ENCODE measurements around the gene NDUFS7. TPM values are rescaled to one million over a fixed set of nuclear protein-coding genes. Genes with fewer than 3 reads are reported as not detected.

NDUFS7 gene
- total and polyA plus RNA-seq, 8 donors = 31.6 to 217 (median 117) TPM

DNA sequence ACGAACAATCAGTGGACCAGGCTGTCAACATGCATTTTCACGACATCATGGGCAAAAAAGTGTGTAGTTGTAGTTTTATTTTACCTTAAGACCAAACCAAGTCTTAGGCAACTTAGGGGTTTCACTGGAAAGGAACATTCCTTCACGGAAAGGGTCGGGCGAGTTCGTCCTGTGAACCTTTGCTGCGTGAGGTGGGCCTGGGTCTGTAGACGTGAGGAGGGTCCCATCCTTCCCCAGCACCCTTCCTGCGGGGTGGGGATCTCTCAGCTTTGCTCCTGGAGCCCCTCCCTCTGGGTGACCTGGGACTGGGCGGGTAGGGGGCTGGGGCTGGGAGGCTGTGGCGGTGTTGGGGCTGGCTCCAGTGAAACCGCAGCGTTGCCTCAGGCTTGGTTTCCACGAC, 42.2 kb downstream of the NDUFS7 start:
- TF ChIP-seq POLR2AphosphoS5 (IDR thresholded peaks at IDR 0.05) (no peak), POLR2A (IDR thresholded peaks at IDR 0.05) (no peak), EP300 (IDR thresholded peaks at IDR 0.05) (no peak)
- TF ChIP-seq, protein P1, sequence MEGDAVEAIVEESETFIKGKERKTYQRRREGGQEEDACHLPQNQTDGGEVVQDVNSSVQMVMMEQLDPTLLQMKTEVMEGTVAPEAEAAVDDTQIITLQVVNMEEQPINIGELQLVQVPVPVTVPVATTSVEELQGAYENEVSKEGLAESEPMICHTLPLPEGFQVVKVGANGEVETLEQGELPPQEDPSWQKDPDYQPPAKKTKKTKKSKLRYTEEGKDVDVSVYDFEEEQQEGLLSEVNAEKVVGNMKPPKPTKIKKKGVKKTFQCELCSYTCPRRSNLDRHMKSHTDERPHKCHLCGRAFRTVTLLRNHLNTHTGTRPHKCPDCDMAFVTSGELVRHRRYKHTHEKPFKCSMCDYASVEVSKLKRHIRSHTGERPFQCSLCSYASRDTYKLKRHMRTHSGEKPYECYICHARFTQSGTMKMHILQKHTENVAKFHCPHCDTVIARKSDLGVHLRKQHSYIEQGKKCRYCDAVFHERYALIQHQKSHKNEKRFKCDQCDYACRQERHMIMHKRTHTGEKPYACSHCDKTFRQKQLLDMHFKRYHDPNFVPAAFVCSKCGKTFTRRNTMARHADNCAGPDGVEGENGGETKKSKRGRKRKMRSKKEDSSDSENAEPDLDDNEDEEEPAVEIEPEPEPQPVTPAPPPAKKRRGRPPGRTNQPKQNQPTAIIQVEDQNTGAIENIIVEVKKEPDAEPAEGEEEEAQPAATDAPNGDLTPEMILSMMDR (IDR thresholded peaks at IDR 0.05) = no peak
- Histone ChIP-seq H3K4me1 (peaks cover 12 to 30% (median 15%) of the 10 kb centered on the region in 4 donors), H3K9me3 (no peaks in the 10 kb centered on the region), H3K36me3 (peaks cover 70 to 100% (median 100%) of the 10 kb centered on the region in 4 donors), H3K27ac (no peak overlapping the region), H3K4me3 (no peak overlapping the region), H3K27me3 (no peaks in the 10 kb centered on the region)
- intact Hi-C loops (cut with DNase I; ENCODE audit: low total_unique reads) = no loop called here
- DNase-seq = no peak
- 87 to 95% (median 94%) methylated on average over 13 to 14 of the region's 14 CpGs for WGBS, 5 donors

DNA sequence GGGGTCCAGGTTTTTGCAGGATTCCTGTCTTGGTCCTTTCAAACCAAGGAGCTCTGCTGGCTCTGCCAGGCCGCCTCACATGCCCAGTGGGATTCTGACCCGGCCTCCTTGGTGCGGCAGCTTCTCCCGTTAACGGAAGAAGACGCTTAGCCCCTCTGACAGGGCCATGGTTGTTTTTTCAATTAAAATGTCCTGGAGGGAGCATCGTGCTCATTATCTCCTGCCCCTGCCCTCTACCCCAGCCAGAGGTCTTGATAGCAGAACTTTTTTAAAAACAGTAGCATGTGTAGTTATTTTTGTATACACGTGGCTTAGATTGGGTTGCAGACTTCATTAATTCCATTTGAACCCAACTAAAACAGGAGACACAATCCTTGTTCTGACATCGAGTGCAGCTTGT, 43.0 kb downstream of the NDUFS7 start:
- Histone ChIP-seq H3K27me3 (no peaks in the 10 kb centered on the region), H3K36me3 (peaks cover 68 to 100% (median 100%) of the 10 kb centered on the region in 4 donors), H3K27ac (no peak overlapping the region), H3K4me1 (peaks cover 12 to 30% (median 15%) of the 10 kb centered on the region in 4 donors), H3K9me3 (no peaks in the 10 kb centered on the region), H3K4me3 (no peak overlapping the region)
- DNase-seq = no peak
- TF ChIP-seq POLR2AphosphoS5 (IDR thresholded peaks at IDR 0.05) (no peak), POLR2A (IDR thresholded peaks at IDR 0.05) (no peak), EP300 (IDR thresholded peaks at IDR 0.05) (no peak)
- TF ChIP-seq, protein P1 (IDR thresholded peaks at IDR 0.05) = no peak
- intact Hi-C loops (cut with DNase I; ENCODE audit: low total_unique reads) = no loop called here
- WGBS, 5 donors = 77 to 85% (median 82%) methylated on average over 9 of the region's 9 CpGs

DNA sequence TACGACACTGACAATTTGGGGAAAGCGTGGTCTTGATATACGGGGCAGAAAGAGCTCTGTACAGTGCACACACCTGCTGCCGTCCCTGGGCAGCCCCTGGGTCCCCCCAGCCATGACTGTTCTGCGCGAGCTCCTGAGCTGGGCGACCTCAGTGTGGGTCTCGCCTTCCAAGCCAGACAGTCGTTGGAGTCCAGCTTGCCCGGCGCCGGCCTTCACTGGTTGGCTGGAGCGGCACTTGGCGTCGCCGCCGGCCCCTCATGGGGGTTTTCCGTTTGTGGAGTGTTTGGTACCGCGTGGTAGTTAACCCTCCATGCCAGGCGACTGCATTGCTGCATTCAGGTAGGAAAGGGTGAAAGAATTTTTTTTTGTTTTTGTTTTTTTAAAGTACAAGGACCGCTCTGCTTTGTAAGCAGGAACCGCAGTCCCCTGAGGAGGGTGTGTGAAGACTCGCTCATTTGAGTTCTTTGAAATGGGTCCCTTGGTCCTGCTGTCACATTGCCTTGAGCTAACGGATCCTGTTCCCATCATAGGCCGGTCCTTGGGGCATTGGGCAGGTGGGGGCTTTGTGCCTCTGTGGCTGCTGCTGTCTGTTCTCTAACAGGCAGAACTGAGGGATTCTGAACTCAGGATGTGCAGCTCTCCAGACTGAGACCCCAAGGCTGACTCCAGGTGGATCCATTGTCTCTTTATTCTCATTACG, 43.7 kb downstream of the NDUFS7 start:
- TF ChIP-seq, protein P1 (IDR thresholded peaks at IDR 0.05) = no peak
- TF ChIP-seq EP300 (IDR thresholded peaks at IDR 0.05) = no peak
- no peak for TF ChIP-seq POLR2AphosphoS5 (IDR thresholded peaks at IDR 0.05)
- TF ChIP-seq POLR2A (IDR thresholded peaks at IDR 0.05) = no peak
- Histone ChIP-seq H3K36me3 (peaks cover 68 to 100% (median 100%) of the 10 kb centered on the region in 4 donors), H3K4me1 (peaks cover 12 to 30% (median 15%) of the 10 kb centered on the region in 4 donors), H3K9me3 (no peaks in the 10 kb centered on the region), H3K4me3 (no peak overlapping the region), H3K27ac (no peak overlapping the region), H3K27me3 (no peaks in the 10 kb centered on the region)
- intact Hi-C loops (cut with DNase I; ENCODE audit: low total_unique reads) = no loop called here
- no peak for DNase-seq
- WGBS, 5 donors = 92 to 94% (median 92%) methylated on average over 23 to 27 of the region's 27 CpGs

- Histone ChIP-seq H3K4me3 (no peak overlapping the region), H3K27me3 (no peaks in the 10 kb centered on the region), H3K27ac (no peak overlapping the region), H3K4me1 (peaks cover 12 to 26% (median 15%) of the 10 kb centered on the region in 4 donors), H3K9me3 (no peaks in the 10 kb centered on the region), H3K36me3 (peaks cover 68 to 100% (median 100%) of the 10 kb centered on the region in 4 donors)
- intact Hi-C loops (cut with DNase I; ENCODE audit: low total_unique reads) = no loop called here
- DNase-seq = no peak
- TF ChIP-seq POLR2AphosphoS5 (IDR thresholded peaks at IDR 0.05) (no peak), POLR2A (IDR thresholded peaks at IDR 0.05) (no peak), EP300 (IDR thresholded peaks at IDR 0.05) (no peak)
- TF ChIP-seq, protein P1 (IDR thresholded peaks at IDR 0.05) = no peak
- 68 to 82% (median 76%) methylated on average over 26 to 41 of the region's 41 CpGs for WGBS, 5 donors
Measured at GRCh38 chr19:1428738-1429391, 45.2 kb downstream of the NDUFS7 start.

All from stomach (tissue), 9 donors.